GM18505 (cell line): Measurements from ENCODE around the gene RBPMS2.
"Not testable (repeated sequence)": the region's sequence is repeated elsewhere in the genome, so short reads cannot be mapped to it uniquely, and the experiment has no call there.

Experiments
- ATAC-seq: cut with Tn5 transposase; IDR thresholded peaks from one replicate; pipeline ENCODE4 v1.9.1; 2021; ENCODE audit not compliant: unreplicated experiment
- POLR2A ChIP-seq: IDR thresholded peaks from 4 replicates; pipeline ENCODE4 v1.6.1; 2011; ENCODE audit warnings: borderline replicate concordance; ENCODE audit not compliant: insufficient read depth, insufficient read length; ENCODE audit errors: extremely low read depth

RBPMS2 gene

GRCh38 chr15:64800476-64800875, 25.1 kb upstream of the RBPMS2 start:
- no peak for ATAC-seq

GRCh38 chr15:64798905-64799304, 23.5 kb upstream of the RBPMS2 start:
- not testable (repeated sequence) for ATAC-seq

More at GRCh38 chr15:64800476-64800875, 25.1 kb upstream of the RBPMS2 start:
- no peak for TF ChIP-seq POLR2A

GRCh38 chr15:64795921-64796320, 20.5 kb upstream of the RBPMS2 start:
- not testable (repeated sequence) for ATAC-seq

GRCh38 chr15:64795299-64795698, 19.9 kb upstream of the RBPMS2 start:
- ATAC-seq = not testable (repeated sequence)

- no peak for TF ChIP-seq POLR2A
- no peak for ATAC-seq
Measured at GRCh38 chr15:64792282-64792681, 16.9 kb upstream of the RBPMS2 start.

- no peak for TF ChIP-seq POLR2A
- ATAC-seq = no peak
Measured at GRCh38 chr15:64791401-64791800, 16.0 kb upstream of the RBPMS2 start.

- no peak for ATAC-seq
- no peak for TF ChIP-seq POLR2A
Measured at GRCh38 chr15:64783796-64784195, 8.4 kb upstream of the RBPMS2 start.

- TF ChIP-seq POLR2A = no peak
- ATAC-seq = no peak
Measured at GRCh38 chr15:64782751-64783150, 7.4 kb upstream of the RBPMS2 start.

GRCh38 chr15:64781299-64781698, 5.9 kb upstream of the RBPMS2 start:
- TF ChIP-seq POLR2A = no peak
- ATAC-seq = no peak

- no peak for ATAC-seq
- TF ChIP-seq POLR2A = no peak
Measured at GRCh38 chr15:64780600-64781156, 5.3 kb upstream of the RBPMS2 start.

GRCh38 chr15:64779630-64780029, 4.2 kb upstream of the RBPMS2 start:
- no peak for ATAC-seq
- no peak for TF ChIP-seq POLR2A

- ATAC-seq = no peak
- TF ChIP-seq POLR2A = no peak
Measured at GRCh38 chr15:64779024-64779423, 3.6 kb upstream of the RBPMS2 start.

GRCh38 chr15:64776402-64776786, 1.0 kb upstream of the RBPMS2 start:
- ATAC-seq = no peak
- no peak for TF ChIP-seq POLR2A

- no peak for TF ChIP-seq POLR2A
- no peak for ATAC-seq
Measured at GRCh38 chr15:64774629-64775493, 528 bp downstream of the RBPMS2 start.
